Measurements from ENCODE around the gene DENND1B.

DNA sequence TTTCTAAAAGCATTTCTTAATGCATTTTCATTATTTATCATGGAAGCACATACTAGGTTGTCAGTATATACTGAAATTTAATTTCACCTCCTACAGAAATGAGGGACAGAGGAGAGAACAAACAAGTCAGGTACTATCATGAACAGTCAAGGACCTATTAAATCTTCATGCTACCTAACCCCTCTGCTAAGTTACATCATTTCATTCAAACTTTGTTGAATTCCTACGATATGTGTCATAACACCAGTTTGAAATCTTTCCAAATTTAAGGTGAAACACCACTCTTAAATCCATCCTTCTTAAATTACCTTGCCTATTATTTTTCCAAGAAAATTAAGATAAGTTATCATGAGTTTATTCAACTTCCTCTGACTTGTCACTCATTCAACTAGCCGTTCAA is 78.9 kb downstream of the DENND1B start:
- TF ChIP-seq CTCF (IDR thresholded peaks at IDR 0.05) (no peak), POLR2A (IDR thresholded peaks at IDR 0.05) (no peak)
